Measurements from ENCODE around the gene MCFD2. TPM values are rescaled to one million over a fixed set of nuclear protein-coding genes. Genes with fewer than 3 reads are reported as not detected.

MCFD2 gene
- total RNA-seq, 1 donor from 2014 or later: 82.3 TPM

GRCh38 chr2:46943881-46944798 is 28.5 kb upstream of the MCFD2 start:
- Histone ChIP-seq H3K4me1 (peaks cover 33% of the 10 kb centered on the region), H3K27ac (no peak overlapping the region), H3K36me3 (no peaks in the 10 kb centered on the region), H3K4me3 (peak overlapping the region; percentile 96), H3K27me3 (ENCODE audit: low read depth) (no peaks in the 10 kb centered on the region), H3K9me3 (no peaks in the 10 kb centered on the region)
- no peak for TF ChIP-seq CTCF (IDR thresholded peaks at IDR 0.05)
- no peak for ATAC-seq
- intact Hi-C loops (cut with DNase I): no loop called here
- DNase-seq: no peak

- Histone ChIP-seq H3K27me3 (ENCODE audit: low read depth) (no peaks in the 10 kb centered on the region), H3K27ac (peak overlapping the region; percentile 95), H3K36me3 (no peaks in the 10 kb centered on the region), H3K9me3 (no peaks in the 10 kb centered on the region), H3K4me3 (peak overlapping the region; percentile 96), H3K4me1 (peaks cover 33% of the 10 kb centered on the region)
- ATAC-seq (no peak), DNase-seq (no peak)
- no peak for TF ChIP-seq CTCF (IDR thresholded peaks at IDR 0.05)
- intact Hi-C loops (cut with DNase I): no loop called here
Measured at GRCh38 chr2:46942891-46943626, 27.5 kb upstream of the MCFD2 start.

GRCh38 chr2:46942143-46942526 is 26.5 kb upstream of the MCFD2 start:
- H3K27me3 ChIP-seq (ENCODE audit: low read depth): no peaks in the 10 kb centered on the region
- H3K4me1 ChIP-seq: peaks cover 33% of the 10 kb centered on the region
- H3K9me3 ChIP-seq: no peaks in the 10 kb centered on the region
- ATAC-seq: peak; percentile 51 to 74
- intact Hi-C loops (cut with DNase I): no loop called here
- H3K4me3 ChIP-seq: peak overlapping the region; percentile 96
- peak overlapping the region; percentile 95 for H3K27ac ChIP-seq
- peak; percentile 76 for DNase-seq
- TF ChIP-seq CTCF (IDR thresholded peaks at IDR 0.05): no peak
- no peaks in the 10 kb centered on the region for H3K36me3 ChIP-seq

GRCh38 chr2:46939626-46940359 is 24.2 kb upstream of the MCFD2 start:
- Histone ChIP-seq H3K9me3 (no peaks in the 10 kb centered on the region), H3K4me1 (peaks cover 33% of the 10 kb centered on the region), H3K27ac (peak overlapping the region; percentile 95), H3K36me3 (no peaks in the 10 kb centered on the region), H3K4me3 (peak overlapping the region; percentile 96), H3K27me3 (ENCODE audit: low read depth) (no peaks in the 10 kb centered on the region)
- no peak for ATAC-seq
- intact Hi-C loops (cut with DNase I): no loop called here
- TF ChIP-seq CTCF (IDR thresholded peaks at IDR 0.05): no peak
- DNase-seq: no peak

- Histone ChIP-seq H3K4me3 (no peak overlapping the region), H3K27ac (no peak overlapping the region), H3K4me1 (peaks cover 15% of the 10 kb centered on the region), H3K36me3 (no peaks in the 10 kb centered on the region), H3K9me3 (no peaks in the 10 kb centered on the region), H3K27me3 (ENCODE audit: low read depth) (no peaks in the 10 kb centered on the region)
- intact Hi-C loops (cut with DNase I): no loop called here
- TF ChIP-seq CTCF (IDR thresholded peaks at IDR 0.05): peak; percentile 34
- ATAC-seq (no peak), DNase-seq (no peak)
Measured at GRCh38 chr2:46937471-46937901, 21.9 kb upstream of the MCFD2 start.

Data from lower lobe of right lung (tissue), 2 donors.